Caki2 (cell line): Measurements from ENCODE around the gene ANK2. TPM values are rescaled to one million over a fixed set of nuclear protein-coding genes. Genes with fewer than 3 reads are reported as not detected.

Source experiments
- DNase-seq: peaks from one replicate; pipeline ENCODE4 v3.0.0-alpha.2; 2015; ENCODE audit warnings: low read depth
- in situ Hi-C: cut with HindIII; loops from 2 replicates; pipeline ENCODE4 v1.10.0; 2016; ENCODE audit warnings: low sequenced_read_pairs, low pct_unique_long_range_greater_than_20kb, mixed read lengths
- total RNA-seq: library from RNA; depleted of rRNA; stranded (reverse); fragments of >200 nt; shearing (Covaris generic); gene quantifications from 2 replicates; pipeline ENCODE4 v1.2.3, GENCODE V29; 2014; ENCODE audit warnings: low replicate concordance; rRNA removed

ANK2 gene
- total RNA-seq: 8.3 and 11.1 TPM in 2 replicates

DNA sequence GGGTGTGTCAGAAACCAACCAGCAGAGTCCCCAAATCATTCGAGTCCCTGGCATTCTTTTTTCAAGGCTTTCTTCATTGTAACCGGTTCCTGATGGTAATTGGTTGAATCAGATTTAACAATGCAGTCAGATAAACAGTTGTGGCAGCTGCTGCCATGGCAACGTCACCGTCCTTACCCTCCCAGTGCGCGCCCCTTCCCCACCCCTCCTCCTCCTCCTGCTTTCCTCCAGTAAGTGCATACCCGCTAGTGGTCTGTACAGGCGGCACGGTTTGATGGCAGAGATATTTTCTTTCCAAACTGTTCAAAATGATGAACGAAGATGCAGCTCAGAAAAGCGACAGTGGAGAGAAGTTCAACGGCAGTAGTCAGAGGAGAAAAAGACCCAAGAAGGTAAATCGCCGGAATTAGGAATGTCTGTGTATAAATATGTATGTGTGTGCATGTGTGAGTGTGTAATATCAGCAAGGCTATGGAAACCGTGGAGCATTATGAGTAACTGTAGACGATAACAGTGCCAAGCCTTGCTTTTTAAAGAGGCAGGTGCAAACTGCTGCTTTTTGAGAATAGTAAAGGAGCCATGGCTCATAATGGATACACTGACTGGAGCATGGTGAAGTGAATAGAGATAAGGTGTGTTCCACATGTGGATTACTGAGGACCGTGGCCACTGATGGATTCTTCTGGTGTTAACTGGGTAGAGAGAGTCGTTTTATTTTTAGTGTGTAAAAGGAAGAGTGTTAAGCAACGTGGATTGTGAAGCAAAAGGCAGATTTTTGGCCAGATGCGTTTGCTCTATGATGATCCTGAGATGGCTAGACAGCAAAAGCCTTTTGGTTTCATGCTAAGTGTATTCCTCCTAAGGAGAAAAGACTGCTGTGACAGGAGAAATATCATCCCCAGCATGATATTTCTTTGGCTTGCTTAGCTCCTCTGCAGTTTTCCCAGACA lies at the start of gene ANK2:
ANK2 (plus strand) TSS at position 233 of the 950 bp plus-strand sequence; CDS start at position 309, 76 bp downstream.
- DNase-seq: no peak

DNA sequence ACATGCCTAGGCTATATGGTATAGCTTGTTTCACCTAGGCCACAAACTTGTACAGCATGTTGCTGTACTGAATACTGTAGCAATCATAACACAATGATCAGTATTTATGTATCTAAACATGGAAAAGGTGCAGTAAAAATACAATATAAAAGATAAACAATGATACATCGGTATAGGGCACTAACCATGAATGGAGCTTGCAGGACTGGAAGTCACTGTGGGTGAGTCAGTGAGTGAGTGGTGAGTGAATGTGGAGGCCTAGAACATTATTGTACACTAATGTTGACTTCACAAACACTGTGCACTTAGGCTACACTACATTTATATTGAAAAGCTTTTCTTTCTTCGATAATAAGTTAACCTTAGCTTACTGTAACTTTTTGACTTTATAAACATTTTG lies 45.6 kb upstream of the ANK2 start:
- DNase-seq: no peak
- in situ Hi-C loops: no loop called here

More for the DNA sequence above, at the start of gene ANK2:
- in situ Hi-C loops: no loop called here

DNA sequence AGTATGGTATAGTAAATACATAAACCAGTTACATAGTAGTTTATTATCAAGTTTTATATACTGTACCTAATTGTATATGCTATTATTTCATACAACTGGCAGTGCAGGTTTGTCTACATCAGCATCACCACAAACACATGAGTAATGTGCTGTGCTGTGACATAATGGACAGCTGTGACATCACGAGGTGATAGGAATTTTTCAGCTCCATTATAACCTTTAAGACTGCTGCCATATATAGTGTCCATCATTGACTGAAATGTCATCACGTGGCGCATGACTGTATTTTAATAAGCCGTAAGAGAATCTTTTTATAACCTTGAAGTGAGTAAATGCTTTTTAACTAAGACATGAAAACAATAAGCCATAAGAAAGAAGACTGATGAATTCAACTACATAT lies 44.8 kb upstream of the ANK2 start:
- in situ Hi-C loops: no loop called here
- no peak for DNase-seq

GRCh38 chr4:113006632-113007031 lies 42.8 kb upstream of the ANK2 start:
- in situ Hi-C loops: no loop called here
- no peak for DNase-seq

DNA sequence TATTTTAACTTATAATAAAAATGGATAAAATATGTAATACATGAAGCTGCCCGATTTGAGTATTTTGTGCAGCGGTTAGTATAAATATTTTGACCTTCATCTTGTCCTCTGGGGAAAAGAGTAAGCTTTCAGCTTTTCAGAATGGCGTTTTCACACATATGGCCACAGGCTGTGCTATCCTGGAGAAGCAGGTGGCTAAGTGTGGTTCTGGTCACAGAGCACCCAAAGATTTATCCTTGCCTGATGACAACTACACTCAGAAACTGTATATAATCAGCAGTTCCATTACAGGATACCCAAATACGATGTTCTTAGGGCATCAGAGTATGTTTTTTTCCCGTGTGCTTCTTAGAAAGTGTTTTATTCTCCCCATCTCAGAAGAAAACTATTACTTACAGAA lies 42.3 kb upstream of the ANK2 start:
- in situ Hi-C loops: no loop called here
- DNase-seq: no peak

DNA sequence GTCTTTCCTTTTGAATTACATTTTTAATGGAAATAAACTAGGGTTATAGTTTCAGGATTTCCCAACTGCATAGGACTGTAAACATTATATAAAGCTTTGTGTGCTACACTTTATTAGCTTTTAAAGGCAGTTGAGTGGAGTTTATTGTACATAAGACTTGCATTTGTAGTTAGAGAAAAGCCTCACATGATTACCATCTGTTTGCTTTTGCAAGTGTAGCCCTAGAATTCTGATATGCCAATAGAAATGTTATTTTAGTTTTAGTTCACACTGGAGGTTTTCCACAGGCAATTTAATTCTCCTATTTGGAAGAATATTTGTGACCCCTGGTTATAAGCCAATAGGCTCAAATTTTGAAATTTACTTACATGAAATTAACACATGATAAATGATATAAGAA lies 41.3 kb upstream of the ANK2 start:
- no peak for DNase-seq
- in situ Hi-C loops: no loop called here

DNA sequence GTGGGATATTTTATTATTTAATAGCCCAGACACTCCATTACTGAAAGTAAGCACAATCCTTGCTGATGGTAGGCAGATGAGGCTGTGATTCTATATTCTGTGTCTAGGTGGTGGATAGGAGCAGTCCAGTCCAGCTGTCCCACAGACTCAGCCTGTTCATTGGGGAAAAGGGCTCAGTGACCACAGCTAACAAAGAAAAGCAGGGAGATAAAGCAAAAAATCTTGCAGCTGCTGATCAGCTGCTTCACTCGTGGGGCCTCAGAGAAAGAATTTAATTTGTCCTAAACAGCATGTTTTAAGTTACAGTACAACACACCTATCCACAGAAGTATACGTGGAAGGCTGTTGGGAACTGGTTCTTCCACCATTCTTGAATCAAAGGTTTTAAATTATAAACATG lies 40.7 kb upstream of the ANK2 start:
- in situ Hi-C loops: no loop called here
- DNase-seq: no peak

DNA sequence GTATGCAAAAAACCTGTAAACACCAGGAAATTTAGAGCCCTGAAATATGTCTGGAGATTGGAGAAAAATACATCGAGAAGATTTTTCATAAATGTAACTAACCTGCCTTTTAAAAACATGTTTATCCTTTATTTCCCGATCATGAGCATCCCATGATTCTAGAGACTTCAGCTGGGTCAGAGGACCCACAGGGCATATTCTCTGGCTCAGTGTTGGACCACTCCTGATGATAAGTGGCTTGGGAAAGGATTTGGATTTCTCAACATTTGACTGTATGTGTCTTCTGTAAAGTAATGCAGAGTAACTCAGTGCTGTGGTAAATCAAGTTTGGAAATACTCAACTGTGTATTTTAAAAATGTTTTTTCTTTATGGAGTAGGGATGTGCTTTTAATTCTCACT lies 40.0 kb upstream of the ANK2 start:
- in situ Hi-C loops: no loop called here
- DNase-seq: no peak

- in situ Hi-C loops: no loop called here
- DNase-seq: no peak
Measured at GRCh38 chr4:113012122-113012725, 37.2 kb upstream of the ANK2 start.

- in situ Hi-C loops: no loop called here
Measured at GRCh38 chr4:113012786-113013185, 36.7 kb upstream of the ANK2 start.

GRCh38 chr4:113013751-113014150 lies 35.7 kb upstream of the ANK2 start:
- in situ Hi-C loops: no loop called here
- DNase-seq: no peak

More at GRCh38 chr4:113012786-113013185, 36.7 kb upstream of the ANK2 start:
- DNase-seq: no peak

DNA sequence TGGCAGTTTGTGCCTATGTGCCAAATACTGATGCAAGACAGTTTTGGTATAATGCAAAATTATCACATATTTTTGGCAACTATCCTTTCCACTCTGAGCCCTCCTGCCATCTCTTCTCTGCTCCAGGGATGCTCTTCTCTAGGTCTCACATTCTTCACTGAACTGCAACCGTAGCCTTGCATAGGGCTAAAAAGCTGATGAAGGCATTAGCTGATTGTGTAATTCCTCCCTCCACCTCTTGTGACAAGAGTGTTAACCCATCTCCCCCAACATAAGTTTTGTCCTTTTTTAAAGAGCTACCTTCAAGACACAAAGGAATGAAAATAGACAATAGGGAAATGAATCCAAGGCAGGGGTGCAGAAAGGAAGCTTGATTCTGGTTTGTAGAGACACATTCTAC lies 33.1 kb upstream of the ANK2 start:
- DNase-seq: no peak
- in situ Hi-C loops: no loop called here

- in situ Hi-C loops: no loop called here
- DNase-seq: no peak
Measured at GRCh38 chr4:113020966-113021365, 28.5 kb upstream of the ANK2 start.

DNA sequence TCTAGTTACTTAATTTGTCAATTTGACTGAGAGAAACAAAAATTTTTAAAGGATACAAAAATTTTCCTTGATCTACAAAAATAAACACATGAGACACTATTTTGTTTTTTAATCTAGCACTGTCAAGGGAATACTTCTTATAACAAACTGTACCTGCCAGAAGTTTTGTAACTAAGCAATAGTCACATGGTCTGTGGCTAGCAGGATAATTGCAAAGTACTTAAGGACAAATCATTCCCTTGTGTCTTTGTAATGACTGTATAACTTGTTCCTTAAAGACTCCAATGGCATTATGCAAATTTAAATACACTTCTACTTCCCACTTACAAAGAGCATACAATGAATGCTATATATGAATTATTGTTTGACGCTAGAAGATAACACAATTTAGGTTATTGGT lies 25.1 kb upstream of the ANK2 start:
- in situ Hi-C loops: no loop called here
- DNase-seq: no peak

- in situ Hi-C loops: no loop called here
- no peak for DNase-seq
Measured at GRCh38 chr4:113025416-113025815, 24.0 kb upstream of the ANK2 start.

DNA sequence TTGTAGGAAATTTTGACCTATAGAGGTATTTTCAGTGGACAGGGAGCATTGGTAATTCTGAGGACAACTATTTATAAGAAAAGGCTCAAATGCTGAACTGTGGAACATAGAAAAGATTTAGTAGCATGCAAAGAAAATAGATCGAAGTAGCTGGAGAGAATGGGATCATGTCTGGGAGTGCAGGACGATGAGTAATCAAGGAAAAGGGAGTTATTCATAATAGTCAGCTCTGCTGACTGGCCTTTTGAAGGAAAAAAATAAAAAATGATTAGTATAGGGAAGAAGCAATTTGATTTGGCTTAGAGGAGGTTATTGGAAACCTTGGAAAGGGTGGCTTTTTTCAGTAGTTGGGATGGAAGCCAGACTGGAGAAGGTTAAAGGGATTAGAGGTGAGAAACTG lies 22.9 kb upstream of the ANK2 start:
- in situ Hi-C loops: no loop called here
- peak; percentile 1 for DNase-seq

DNA sequence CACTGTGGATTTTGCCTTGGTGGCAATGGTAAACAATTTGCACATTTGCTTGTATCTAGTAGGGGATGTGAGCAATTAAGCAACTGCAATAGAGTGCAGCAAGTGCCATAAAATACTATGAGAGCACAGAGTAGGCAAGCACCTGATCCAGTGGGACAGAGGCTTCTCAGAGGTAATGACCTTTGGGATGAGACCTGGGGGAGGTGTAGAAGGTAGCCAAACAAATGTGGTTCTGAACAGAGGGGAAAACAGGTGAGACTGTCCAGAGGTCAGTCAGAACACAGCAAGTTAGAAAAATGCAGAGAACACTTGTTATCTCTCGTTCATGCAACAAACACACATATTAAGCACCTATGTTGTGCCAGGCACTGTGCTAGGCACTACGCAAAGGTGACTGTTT lies 21.4 kb upstream of the ANK2 start:
- no peak for DNase-seq
- in situ Hi-C loops: no loop called here

DNA sequence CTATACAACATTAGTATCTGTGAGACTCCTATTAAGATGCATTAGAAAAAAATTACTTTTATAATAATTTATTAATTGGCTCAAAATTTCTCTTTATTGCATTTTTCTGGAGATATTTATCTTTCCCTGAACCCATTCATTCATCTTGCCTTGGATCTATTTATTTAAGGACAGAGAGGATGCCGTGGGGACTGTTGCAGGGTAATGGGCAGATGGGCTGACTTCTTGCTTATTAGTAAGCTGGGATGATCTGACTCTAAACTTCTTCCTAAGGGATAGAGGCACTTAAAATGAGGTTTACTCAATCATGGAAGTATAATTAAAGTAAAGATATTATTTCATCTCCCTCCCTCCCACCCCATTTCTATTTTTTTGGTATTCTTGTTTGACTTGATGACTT lies 18.2 kb upstream of the ANK2 start:
- in situ Hi-C loops: no loop called here
- DNase-seq: no peak

DNA sequence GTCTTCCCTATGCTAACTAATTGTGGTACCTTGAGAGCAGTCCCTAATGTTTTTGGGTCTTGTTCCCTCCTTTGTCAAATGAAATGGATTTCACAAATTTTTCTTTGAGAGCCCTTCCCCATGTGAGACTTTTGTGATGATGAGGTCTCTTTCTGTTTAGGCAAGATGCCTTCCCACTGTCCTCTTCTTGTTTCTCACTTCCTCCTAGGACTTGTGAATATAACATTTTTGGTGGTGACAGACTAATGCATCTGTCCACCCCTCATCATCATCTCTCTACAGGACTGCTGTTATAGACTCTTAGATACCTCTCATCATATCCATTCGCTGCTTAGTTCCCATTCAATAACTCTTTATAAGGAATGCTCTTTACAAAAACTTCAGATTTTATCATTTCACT lies 8.7 kb upstream of the ANK2 start:
- in situ Hi-C loops: no loop called here
- DNase-seq: no peak

- DNase-seq: no peak
- in situ Hi-C loops: no loop called here
Measured at GRCh38 chr4:113042502-113042901, 7.0 kb upstream of the ANK2 start.
